NCI-H1092 (cell line): ENCODE results near the gene MYO1F.
"Not testable (repeated sequence)": the region's sequence is repeated elsewhere in the genome, so short reads cannot be mapped to it uniquely, and the experiment has no call there.

Source experiments
- DNase-seq: peaks from one replicate; lab custom pipeline; 2025; lab: John Stamatoyannopoulos, UW

MYO1F gene

GRCh38 chr19:8600064-8600463 is 22.8 kb upstream of the MYO1F start:
- no peak for DNase-seq

GRCh38 chr19:8596168-8596567 is 18.9 kb upstream of the MYO1F start:
- DNase-seq, result no peak

GRCh38 chr19:8595651-8596050 is 18.4 kb upstream of the MYO1F start:
- DNase-seq, result no peak

- DNase-seq, result no peak
Measured at GRCh38 chr19:8593931-8594330, 16.7 kb upstream of the MYO1F start.

GRCh38 chr19:8592231-8593009 is 15.2 kb upstream of the MYO1F start:
- DNase-seq, result no peak

GRCh38 chr19:8589177-8589714 is 12.0 kb upstream of the MYO1F start:
- no peak for DNase-seq

- no peak for DNase-seq
Measured at GRCh38 chr19:8585894-8586750, 8.9 kb upstream of the MYO1F start.

- DNase-seq, result no peak
Measured at GRCh38 chr19:8584965-8585893, 8.0 kb upstream of the MYO1F start.

GRCh38 chr19:8580710-8581281 is 3.6 kb upstream of the MYO1F start:
- DNase-seq, result peak; percentile 54

GRCh38 chr19:8578642-8579265 is 1.5 kb upstream of the MYO1F start:
- DNase-seq, result no peak

- DNase-seq, result no peak
Measured at GRCh38 chr19:8577741-8578140, 499 bp upstream of the MYO1F start.

- no peak for DNase-seq
Measured at GRCh38 chr19:8576273-8576993, 809 bp downstream of the MYO1F start.

- DNase-seq, result no peak
Measured at GRCh38 chr19:8575467-8575997, 1.7 kb downstream of the MYO1F start.

GRCh38 chr19:8574619-8574922 is 2.7 kb downstream of the MYO1F start:
- DNase-seq, result not testable (repeated sequence)

GRCh38 chr19:8573316-8573715 is 3.9 kb downstream of the MYO1F start:
- no peak for DNase-seq

GRCh38 chr19:8571006-8571411 is 6.2 kb downstream of the MYO1F start:
- no peak for DNase-seq

- no peak for DNase-seq
Measured at GRCh38 chr19:8569066-8569771, 8.0 kb downstream of the MYO1F start.

- DNase-seq, result no peak
Measured at GRCh38 chr19:8567522-8568172, 9.6 kb downstream of the MYO1F start.

GRCh38 chr19:8566855-8567254 is 10.4 kb downstream of the MYO1F start:
- no peak for DNase-seq
